Measurements from ENCODE around the gene RTN1. TPM values are rescaled to one million over a fixed set of nuclear protein-coding genes. Genes with fewer than 3 reads are reported as not detected.

Gene RTN1
- total and polyA plus RNA-seq, 2 of the 8 experiments (the other 6 are each of a cell fraction or from before 2014, with no cell fraction given): 2.8 to 4.9 TPM

GRCh38 chr14:59634617-59635016 lies 236.0 kb downstream of the RTN1 start:
- no peak overlapping the region for H3K14ac ChIP-seq (ENCODE audit: insufficient read length)
- H3K4ac ChIP-seq (replicated peaks; ENCODE audit: insufficient read length, low read depth, low read length): no peak overlapping the region
- H3K4me3 ChIP-seq (ENCODE audit: extremely low read depth in 1 of 4, insufficient read depth in 2 of 4, low read depth in 3 of 4, low read length in 4 of 4): no peak overlapping the region
- no peak overlapping the region for H2BK20ac ChIP-seq (ENCODE audit: low read length)
- peaks cover 2 to 11% (median 9%) of the 10 kb centered on the region in 4 experiments for H3K27me3 ChIP-seq (replicated peaks in 1 of 4; ENCODE audit: control insufficient read depth in 3 of 4, extremely low read depth in 1 of 4, insufficient read depth in 3 of 4, low read length in 3 of 4)
- ChIA-PET POLR2A (ENCODE audit: partially characterized antibody) (no interaction called here), CTCF (ENCODE audit: partially characterized antibody) (interaction anchor here (0.8 to 5.2 kb wide), 3 partner anchors 53 to 264 kb away, joined by 3 to 112 read pairs (median 44); no protein-coding TSS in a partner anchor)
- H4K91ac ChIP-seq (replicated peaks; ENCODE audit: insufficient read length, low read length): no peak overlapping the region
- H2BK5ac ChIP-seq (ENCODE audit: low read depth, low read length): no peak overlapping the region
- H3K4me2 ChIP-seq (ENCODE audit: insufficient read depth in 1 of 2, low read depth in 2 of 2, low read length in 2 of 2): no peak overlapping the region
- H3K9ac ChIP-seq (replicated peaks in 1 of 4; ENCODE audit: extremely low read depth in 1 of 4, low read depth in 3 of 4, low read length in 3 of 4): no peak overlapping the region
- H2AK5ac ChIP-seq (ENCODE audit: low read depth, low read length): no peak overlapping the region
- no peak overlapping the region for H4K8ac ChIP-seq (ENCODE audit: extremely low read depth, insufficient read depth, low read length)
- no peak overlapping the region for H2BK15ac ChIP-seq (ENCODE audit: low read length)
- no peaks in the 10 kb centered on the region for H3K79me1 ChIP-seq (ENCODE audit: low read depth, low read length)
- no peak overlapping the region for H3K27ac ChIP-seq (ENCODE audit: low read depth, low read length)
- no peaks in the 10 kb centered on the region for H3K9me3 ChIP-seq (ENCODE audit: insufficient read depth in 2 of 2, low read depth in 1 of 2, low read length in 1 of 2)
- FAIRE-seq (no peak), DNase-seq (ENCODE audit: low read depth in 1 of 2, low spot score in 2 of 2) (no peak)
- no peaks in the 10 kb centered on the region for H3K36me3 ChIP-seq (ENCODE audit: control insufficient read depth in 2 of 4, insufficient read depth in 4 of 4, low read length in 3 of 4)
- H2BK120ac ChIP-seq (replicated peaks; ENCODE audit: low read depth, low read length): no peak overlapping the region
- H3K23ac ChIP-seq (ENCODE audit: insufficient read length): no peak overlapping the region
- H3K56ac ChIP-seq (replicated peaks; ENCODE audit: insufficient read length, low read depth, low read length): no peak overlapping the region
- no peak overlapping the region for H2AFZ ChIP-seq (ENCODE audit: low read length)
- peaks cover 0 to 2% (median 0%) of the 10 kb centered on the region in 4 experiments; a peak in 3 of 7 replicates for H3K4me1 ChIP-seq (replicated peaks in 1 of 4; ENCODE audit: control insufficient read depth in 3 of 4, insufficient read depth in 4 of 4, low read length in 3 of 4)
- no peaks in the 10 kb centered on the region for H4K20me1 ChIP-seq (replicated peaks in 1 of 2; ENCODE audit: control insufficient read depth in 1 of 2, insufficient read depth in 2 of 2, low read length in 2 of 2)
- H3K79me2 ChIP-seq (ENCODE audit: control insufficient read depth in 1 of 2, insufficient read depth in 2 of 2, low read length in 2 of 2): no peaks in the 10 kb centered on the region
- no peak overlapping the region for H3K18ac ChIP-seq (ENCODE audit: extremely low read depth, low read length)
- peaks cover 6% of the 10 kb centered on the region; the same call in 1 of the 2 replicates for H3K23me2 ChIP-seq (ENCODE audit: low read depth, low read length)
- no peak overlapping the region for H4K5ac ChIP-seq (ENCODE audit: insufficient read length, low read depth, low read length)
- 81% methylated on average over 2 of the region's 2 CpGs; no CpG with 5 or more reads in 1 of the 2 experiments for WGBS, 2 experiments (ENCODE audit: extremely low coverage in 1 of 2, insufficient coverage in 1 of 2, insufficient read length in 1 of 2, insufficient replicate concordance in 2 of 2, low coverage in 1 of 2, low lambda C conversion rate in 2 of 2, missing lambda C conversion rate in 1 of 2)
- H2BK12ac ChIP-seq (ENCODE audit: low read depth, low read length): no peak overlapping the region
- TF ChIP-seq MAFK (IDR thresholded peaks at IDR 0.05; ENCODE audit: low read depth, low read length) (no peak), PHF8 (conservative IDR thresholded peaks at IDR 0.05; ENCODE audit: low read depth, low read length) (no peak), POLR2AphosphoS5 (IDR thresholded peaks at IDR 0.05; ENCODE audit: low read depth, low read length) (no peak), CBX5 (IDR thresholded peaks at IDR 0.05; ENCODE audit: low read depth, low read length) (no peak), TCF12 (IDR thresholded peaks at IDR 0.05; ENCODE audit: low read depth, low read length) (no peak), ATF2 (IDR thresholded peaks at IDR 0.05; ENCODE audit: low read length) (no peak), JUND (IDR thresholded peaks at IDR 0.05; ENCODE audit: low read length) (no peak), HDAC6 (IDR thresholded peaks at IDR 0.05; ENCODE audit: low read depth, low read length) (no peak), BACH1 (IDR thresholded peaks at IDR 0.05; ENCODE audit: low read length) (no peak), ZNF274 (IDR thresholded peaks at IDR 0.05; ENCODE audit: borderline replicate concordance, extremely low read depth, low read length) (no peak), ASH2L (IDR thresholded peaks at IDR 0.05; ENCODE audit: low read length) (no peak), EZH2 (IDR thresholded peaks at IDR 0.05; ENCODE audit: low read depth, low read length, severe bottlenecking) (no peak)
- TF ChIP-seq, protein P1, sequence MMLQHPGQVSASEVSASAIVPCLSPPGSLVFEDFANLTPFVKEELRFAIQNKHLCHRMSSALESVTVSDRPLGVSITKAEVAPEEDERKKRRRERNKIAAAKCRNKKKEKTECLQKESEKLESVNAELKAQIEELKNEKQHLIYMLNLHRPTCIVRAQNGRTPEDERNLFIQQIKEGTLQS (IDR thresholded peaks at IDR 0.05; ENCODE audit: insufficient read depth, low read depth, low read length): no peak

Data from H1 (cell line).